ENCODE results near the gene TLK1. TPM values are rescaled to one million over a fixed set of nuclear protein-coding genes. Genes with fewer than 3 reads are reported as not detected.

Gene TLK1
- total and polyA plus RNA-seq, 2 experiments from 2014 or later = 41.2 to 45.0 TPM

DNA sequence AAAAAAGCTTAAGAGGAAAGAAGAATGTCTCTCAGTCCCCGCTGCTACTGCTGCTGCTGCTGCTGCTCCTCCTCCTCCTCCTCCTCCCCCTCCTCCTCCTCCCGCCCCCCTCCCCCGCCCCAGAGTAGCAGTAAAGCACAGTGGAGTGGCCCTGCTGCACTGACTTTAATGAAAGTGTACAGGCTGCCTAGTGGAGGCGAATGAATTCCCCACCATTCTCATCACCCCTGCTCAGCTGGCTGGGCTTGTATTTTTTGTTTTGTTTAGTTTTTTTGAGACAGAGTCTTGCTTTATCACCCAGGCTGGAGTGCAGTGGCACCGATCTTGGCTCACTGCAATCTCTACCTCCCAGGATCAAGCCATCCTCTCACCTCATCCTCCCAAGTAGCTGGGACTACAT, 197.3 kb downstream of the TLK1 start:
- H3K9me2 ChIP-seq (ENCODE audit: insufficient read depth) = no peaks in the 10 kb centered on the region
- H3K4me3 ChIP-seq = no peak overlapping the region
- no peak for ATAC-seq
- DNase-seq (ENCODE audit: low spot score) = no peak
- H2AFZ ChIP-seq = no peak overlapping the region
- Mint-ChIP-seq H3K27me3 (ENCODE audit: insufficient read depth, low read depth, poor library complexity) (peaks cover 2% of the 10 kb centered on the region), H3K27ac (no peak overlapping the region), H3K9me3 (no peaks in the 10 kb centered on the region; the same call in 2 of the 3 replicates), H3K4me1 (peaks cover under 1% of the 10 kb centered on the region; the same call in 2 of the 3 replicates), H3K4me3 (no peak overlapping the region), H3K36me3 (ENCODE audit: low read depth) (peaks cover 81% of the 10 kb centered on the region)
- H4K20me1 ChIP-seq (replicated peaks; ENCODE audit: insufficient read depth) = peaks cover 18% of the 10 kb centered on the region
- H3K36me3 ChIP-seq (ENCODE audit: insufficient read depth) = peaks cover 41% of the 10 kb centered on the region
- H3K4me2 ChIP-seq = no peak overlapping the region
- no peak for TF ChIP-seq EZH2 (IDR thresholded peaks at IDR 0.05; ENCODE audit: low read depth, unreplicated experiment)
- TF ChIP-seq ETS1 (IDR thresholded peaks at IDR 0.05) = no peak
- no peak for TF ChIP-seq CTCF (conservative IDR thresholded peaks at IDR 0.05; ENCODE audit: low read depth in 2 of 2)
- TF ChIP-seq STAT1 (IDR thresholded peaks at IDR 0.05; ENCODE audit: unreplicated experiment) = no peak
- no peak for TF ChIP-seq CREB1 (CRISPR knock-in tag; IDR thresholded peaks at IDR 0.05; ENCODE audit: low read depth)
- no peak for TF ChIP-seq ZNF331 (CRISPR knock-in tag; IDR thresholded peaks at IDR 0.05; ENCODE audit: low read depth)
- TF ChIP-seq REST (IDR thresholded peaks at IDR 0.05; ENCODE audit: unreplicated experiment) = no peak
- TF ChIP-seq, protein P1, sequence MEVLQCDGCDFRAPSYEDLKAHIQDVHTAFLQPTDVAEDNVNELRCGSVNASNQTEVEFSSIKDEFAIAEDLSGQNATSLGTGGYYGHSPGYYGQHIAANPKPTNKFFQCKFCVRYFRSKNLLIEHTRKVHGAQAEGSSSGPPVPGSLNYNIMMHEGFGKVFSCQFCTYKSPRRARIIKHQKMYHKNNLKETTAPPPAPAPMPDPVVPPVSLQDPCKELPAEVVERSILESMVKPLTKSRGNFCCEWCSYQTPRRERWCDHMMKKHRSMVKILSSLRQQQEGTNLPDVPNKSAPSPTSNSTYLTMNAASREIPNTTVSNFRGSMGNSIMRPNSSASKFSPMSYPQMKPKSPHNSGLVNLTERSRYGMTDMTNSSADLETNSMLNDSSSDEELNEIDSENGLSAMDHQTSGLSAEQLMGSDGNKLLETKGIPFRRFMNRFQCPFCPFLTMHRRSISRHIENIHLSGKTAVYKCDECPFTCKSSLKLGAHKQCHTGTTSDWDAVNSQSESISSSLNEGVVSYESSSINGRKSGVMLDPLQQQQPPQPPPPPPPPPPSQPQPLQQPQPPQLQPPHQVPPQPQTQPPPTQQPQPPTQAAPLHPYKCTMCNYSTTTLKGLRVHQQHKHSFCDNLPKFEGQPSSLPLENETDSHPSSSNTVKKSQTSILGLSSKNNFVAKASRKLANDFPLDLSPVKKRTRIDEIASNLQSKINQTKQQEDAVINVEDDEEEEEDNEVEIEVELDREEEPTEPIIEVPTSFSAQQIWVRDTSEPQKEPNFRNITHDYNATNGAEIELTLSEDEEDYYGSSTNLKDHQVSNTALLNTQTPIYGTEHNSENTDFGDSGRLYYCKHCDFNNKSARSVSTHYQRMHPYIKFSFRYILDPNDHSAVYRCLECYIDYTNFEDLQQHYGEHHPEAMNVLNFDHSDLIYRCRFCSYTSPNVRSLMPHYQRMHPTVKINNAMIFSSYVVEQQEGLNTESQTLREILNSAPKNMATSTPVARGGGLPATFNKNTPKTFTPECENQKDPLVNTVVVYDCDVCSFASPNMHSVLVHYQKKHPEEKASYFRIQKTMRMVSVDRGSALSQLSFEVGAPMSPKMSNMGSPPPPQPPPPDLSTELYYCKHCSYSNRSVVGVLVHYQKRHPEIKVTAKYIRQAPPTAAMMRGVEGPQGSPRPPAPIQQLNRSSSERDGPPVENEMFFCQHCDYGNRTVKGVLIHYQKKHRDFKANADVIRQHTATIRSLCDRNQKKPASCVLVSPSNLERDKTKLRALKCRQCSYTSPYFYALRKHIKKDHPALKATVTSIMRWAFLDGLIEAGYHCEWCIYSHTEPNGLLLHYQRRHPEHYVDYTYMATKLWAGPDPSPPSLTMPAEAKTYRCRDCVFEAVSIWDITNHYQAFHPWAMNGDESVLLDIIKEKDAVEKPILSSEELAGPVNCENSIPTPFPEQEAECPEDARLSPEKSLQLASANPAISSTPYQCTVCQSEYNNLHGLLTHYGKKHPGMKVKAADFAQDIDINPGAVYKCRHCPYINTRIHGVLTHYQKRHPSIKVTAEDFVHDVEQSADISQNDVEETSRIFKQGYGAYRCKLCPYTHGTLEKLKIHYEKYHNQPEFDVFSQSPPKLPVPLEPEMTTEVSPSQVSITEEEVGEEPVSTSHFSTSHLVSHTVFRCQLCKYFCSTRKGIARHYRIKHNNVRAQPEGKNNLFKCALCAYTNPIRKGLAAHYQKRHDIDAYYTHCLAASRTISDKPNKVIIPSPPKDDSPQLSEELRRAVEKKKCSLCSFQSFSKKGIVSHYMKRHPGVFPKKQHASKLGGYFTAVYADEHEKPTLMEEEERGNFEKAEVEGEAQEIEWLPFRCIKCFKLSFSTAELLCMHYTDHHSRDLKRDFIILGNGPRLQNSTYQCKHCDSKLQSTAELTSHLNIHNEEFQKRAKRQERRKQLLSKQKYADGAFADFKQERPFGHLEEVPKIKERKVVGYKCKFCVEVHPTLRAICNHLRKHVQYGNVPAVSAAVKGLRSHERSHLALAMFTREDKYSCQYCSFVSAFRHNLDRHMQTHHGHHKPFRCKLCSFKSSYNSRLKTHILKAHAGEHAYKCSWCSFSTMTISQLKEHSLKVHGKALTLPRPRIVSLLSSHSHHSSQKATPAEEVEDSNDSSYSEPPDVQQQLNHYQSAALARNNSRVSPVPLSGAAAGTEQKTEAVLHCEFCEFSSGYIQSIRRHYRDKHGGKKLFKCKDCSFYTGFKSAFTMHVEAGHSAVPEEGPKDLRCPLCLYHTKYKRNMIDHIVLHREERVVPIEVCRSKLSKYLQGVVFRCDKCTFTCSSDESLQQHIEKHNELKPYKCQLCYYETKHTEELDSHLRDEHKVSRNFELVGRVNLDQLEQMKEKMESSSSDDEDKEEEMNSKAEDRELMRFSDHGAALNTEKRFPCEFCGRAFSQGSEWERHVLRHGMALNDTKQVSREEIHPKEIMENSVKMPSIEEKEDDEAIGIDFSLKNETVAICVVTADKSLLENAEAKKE (CRISPR knock-in tag; IDR thresholded peaks at IDR 0.05) = no peak
- TF ChIP-seq NANOG (IDR thresholded peaks at IDR 0.05; ENCODE audit: borderline replicate concordance) = no peak
- no peak for TF ChIP-seq ZNF114 (CRISPR knock-in tag; IDR thresholded peaks at IDR 0.05)
- no peak for TF ChIP-seq EZH2phosphoT487 (IDR thresholded peaks at IDR 0.05; ENCODE audit: unreplicated experiment)
- no peak for TF ChIP-seq POLR2AphosphoS5 (IDR thresholded peaks at IDR 0.05; ENCODE audit: low read depth)
- no peak for TF ChIP-seq JUNB (IDR thresholded peaks at IDR 0.05; ENCODE audit: unreplicated experiment)
- H3K27ac ChIP-seq (ENCODE audit: low read depth) = no peak overlapping the region
- peaks cover 19% of the 10 kb centered on the region; the same call in 1 of the 2 replicates for H3F3A ChIP-seq (replicated peaks; ENCODE audit: low read depth)
- H3K79me2 ChIP-seq (replicated peaks; ENCODE audit: insufficient read depth) = no peaks in the 10 kb centered on the region
- H3K27me3 ChIP-seq (ENCODE audit: insufficient read depth) = no peaks in the 10 kb centered on the region
- no peaks in the 10 kb centered on the region for H3K4me1 ChIP-seq (ENCODE audit: insufficient read depth)
